ENCODE measurements around the gene DUSP22.

Gene DUSP22

GRCh38 chr6:351011-351866 lies 59.0 kb downstream of the DUSP22 start:
- TF ChIP-seq CTCF (IDR thresholded peaks at IDR 0.05; ENCODE audit: insufficient read depth, low read length, missing control alignments): no peak
- POLR2A ChIA-PET: no interaction called here
- DNase-seq (ENCODE audit: low read depth, low spot score): no peak
- no peak overlapping the region for H3K4me3 ChIP-seq (ENCODE audit: low read depth, low read length)
- CTCF ChIA-PET: interaction anchor here (0.6 kb wide), 1 partner anchor 22 kb away, joined by 3 read pairs; no protein-coding TSS in a partner anchor

GRCh38 chr6:351867-352289 lies 59.6 kb downstream of the DUSP22 start:
- ChIA-PET CTCF (interaction anchor here (0.6 kb wide), 1 partner anchor 22 kb away, joined by 3 read pairs; no protein-coding TSS in a partner anchor), POLR2A (no interaction called here)
- TF ChIP-seq CTCF (IDR thresholded peaks at IDR 0.05; ENCODE audit: insufficient read depth, low read length, missing control alignments): no peak
- DNase-seq (ENCODE audit: low read depth, low spot score): no peak
- no peak overlapping the region for H3K4me3 ChIP-seq (ENCODE audit: low read depth, low read length)

GRCh38 chr6:352474-352873 lies 60.2 kb downstream of the DUSP22 start:
- ChIA-PET POLR2A (no interaction called here), CTCF (no interaction called here)
- no peak for TF ChIP-seq CTCF (IDR thresholded peaks at IDR 0.05; ENCODE audit: insufficient read depth, low read length, missing control alignments)
- H3K4me3 ChIP-seq (ENCODE audit: low read depth, low read length): no peak overlapping the region
- DNase-seq (ENCODE audit: low read depth, low spot score): no peak

GRCh38 chr6:352896-353470 lies 60.7 kb downstream of the DUSP22 start:
- POLR2A ChIA-PET: no interaction called here
- no peak for TF ChIP-seq CTCF (IDR thresholded peaks at IDR 0.05; ENCODE audit: insufficient read depth, low read length, missing control alignments)
- H3K4me3 ChIP-seq (ENCODE audit: low read depth, low read length): no peak overlapping the region
- DNase-seq (ENCODE audit: low read depth, low spot score): no peak
- CTCF ChIA-PET: no interaction called here

- no peak overlapping the region for H3K4me3 ChIP-seq (ENCODE audit: low read depth, low read length)
- ChIA-PET POLR2A (no interaction called here), CTCF (no interaction called here)
- TF ChIP-seq CTCF (IDR thresholded peaks at IDR 0.05; ENCODE audit: insufficient read depth, low read length, missing control alignments): no peak
- DNase-seq (ENCODE audit: low read depth, low spot score): no peak
Measured at GRCh38 chr6:353642-354614, 61.6 kb downstream of the DUSP22 start.

All from AG04449 (cell line).